GM12878 (cell line): ENCODE data around the gene SRRM3. TPM values are rescaled to one million over a fixed set of nuclear protein-coding genes. Genes with fewer than 3 reads are reported as not detected.

Experiments
- ATAC-seq: fragments of 200-7000 bp; cut with Tn5 transposase; 3 replicates; pipeline ENCODE4 v1.9.1; 2020; ENCODE audit warnings: mild to moderate bottlenecking, moderate library complexity
- BruUV-seq: library from RNA; stranded (reverse); fragments of 400-500 nt; replicated peaks from 2 replicates; lab custom pipeline; 2021; lab: Mats Ljungman, UMichigan
- CTCF ChIA-PET: fragments of 300-600 bp; sonication (Branson Sonifier 250); formaldehyde crosslinking; extraction: SDS; loops from one replicate; lab custom pipeline; 2021; ENCODE audit warnings: inconsistent platforms; lab: Yijun Ruan, JAX
- POLR2A ChIA-PET: fragments of 350-600 bp; formaldehyde crosslinking; extraction: SDS; loops from one replicate; lab custom pipeline; 2021; ENCODE audit warnings: inconsistent platforms; lab: Charles Lee
- RAD21 ChIA-PET: fragments of 300-600 bp; sonication (Branson Sonifier 250); formaldehyde crosslinking; loops from one replicate; lab custom pipeline; 2023; ENCODE audit warnings: antibody characterized with exemption; ENCODE audit not compliant: unreplicated experiment; lab: Charles Lee
- SMC1A ChIA-PET: fragments of 300-600 bp; sonication (Branson Sonifier 250); formaldehyde crosslinking; loops from one replicate; lab custom pipeline; 2023; ENCODE audit not compliant: unreplicated experiment, uncharacterized antibody; lab: Charles Lee
- DNase-seq: peaks from one replicate; pipeline ENCODE4 v3.0.0-alpha.2; 2011; ENCODE audit warnings: low read depth, low spot score
- FAIRE-seq: peaks from 3 replicates; lab custom pipeline; 2011; peaks lifted over from hg19 to GRCh38; lab: Jason Lieb, UNC
- H2AFZ ChIP-seq: 2 replicates; pipeline ENCODE4 v1.6.0; 2011; ENCODE audit warnings: low read depth, low read length, control low read depth; ENCODE audit not compliant: control insufficient read depth
- H3K27ac ChIP-seq: 2 replicates; pipeline ENCODE4 v1.5.1; 2011; ENCODE audit warnings: control low read depth; ENCODE audit not compliant: control insufficient read depth, insufficient read depth
- H3K27me3 ChIP-seq, 2 experiments: replicated peaks in 1 of 2; 2 replicates each; pipeline versions ENCODE4 v1.6.0 to v1.6.1; 2011; ENCODE audit warnings: low read length in 1 of 2; ENCODE audit not compliant: control insufficient read depth in 2 of 2, insufficient read depth in 2 of 2
- H3K36me3 ChIP-seq, 2 experiments: 2 replicates each; pipeline ENCODE4 v1.5.1; 2011; ENCODE audit warnings: low read length in 1 of 2; ENCODE audit not compliant: control insufficient read depth in 2 of 2, insufficient read depth in 2 of 2
- H3K4me1 ChIP-seq: 2 replicates; pipeline ENCODE4 v1.6.1; 2011; ENCODE audit warnings: mild to moderate bottlenecking, low read length, moderate library complexity, mixed read lengths; ENCODE audit not compliant: control insufficient read depth, insufficient read depth
- H3K4me2 ChIP-seq: 2 replicates; pipeline ENCODE4 v1.6.0; 2011; ENCODE audit warnings: control low read depth; ENCODE audit not compliant: control insufficient read depth, insufficient read depth
- H3K4me3 ChIP-seq: fragments of 200-600 bp; sonication (generic); 2 replicates; pipeline ENCODE4 v1.5.1; 2016
- H3K79me2 ChIP-seq: 2 replicates; pipeline ENCODE4 v1.6.0; 2011; ENCODE audit warnings: low read length; ENCODE audit not compliant: control insufficient read depth, insufficient read depth
- H3K9ac ChIP-seq: 2 replicates; pipeline ENCODE4 v1.8.0; 2011; ENCODE audit warnings: low read length, control low read depth, mixed read lengths; ENCODE audit not compliant: control insufficient read depth, insufficient read depth
- H3K9me3 ChIP-seq: replicated peaks from 3 replicates; pipeline ENCODE4 v1.5.1; 2011; ENCODE audit warnings: mild to moderate bottlenecking, low read length; ENCODE audit not compliant: control insufficient read depth, insufficient read depth
- H4K20me1 ChIP-seq: 2 replicates; pipeline ENCODE4 v1.6.0; 2011; ENCODE audit not compliant: control insufficient read depth, insufficient read depth
- ETV6 ChIP-seq, 2 experiments: fragments of 450-650 bp in 1 of 2; IDR thresholded peaks in 1 of 2; conservative IDR thresholded peaks in 1 of 2; 2 replicates each; pipeline ENCODE4 v1.6.1; 2014; ENCODE audit warnings: antibody characterized with exemption in 1 of 2, borderline replicate concordance in 1 of 2, low read depth in 1 of 2, mild to moderate bottlenecking in 1 of 2, moderate library complexity in 1 of 2
- HDAC2 ChIP-seq: fragments of 200-600 bp; sonication (generic); IDR thresholded peaks from 2 replicates; pipeline ENCODE4 v1.6.1; 2017
- MYC ChIP-seq: IDR thresholded peaks from 2 replicates; pipeline ENCODE4 v1.6.1; 2011; ENCODE audit warnings: mild to moderate bottlenecking, low read length, moderate library complexity, inconsistent platforms; ENCODE audit not compliant: insufficient read depth, insufficient replicate concordance, insufficient read length, severe bottlenecking
- ZBTB11 ChIP-seq: fragments of 450-650 bp; formaldehyde crosslinking; IDR thresholded peaks from 2 replicates; pipeline ENCODE4 v1.5.0; 2022; ENCODE audit warnings: mild to moderate bottlenecking, missing genetic modification characterization
- WGBS: methylation state at CpG from one replicate; pipeline ENCODE4 v1.1.6; 2016; ENCODE audit warnings: low lambda C conversion rate; ENCODE audit not compliant: insufficient replicate concordance, insufficient coverage; ENCODE audit errors: missing lambda C conversion rate; 5-methylcytosine and 5-hydroxymethylcytosine counted together
- in situ Hi-C: fragments of 300-500 bp; cut with MboI; formaldehyde crosslinking; loops from 9 replicates; pipeline ENCODE4 v1.14.3; 2018; ENCODE audit warnings: mixed read lengths
- intact Hi-C: fragments of 100-400 bp; cut with micrococcal nuclease; formaldehyde crosslinking; loops from one replicate; pipeline ENCODE4 v1.14.2; 2022; ENCODE audit not compliant: unreplicated experiment
- polyA plus RNA-seq, 11 experiments: library from polyadenylated mRNA; depleted of rRNA in 4 of 11; unstranded in 6 of 11; stranded (reverse) in 5 of 11; fragments of >200 nt; fragmentation: Nextera tagmentation in 4 of 11; fragmentation: Illumina TruSeq in 1 of 11; extraction: Ambion mirVana in 4 of 11; extraction: Trizol in 1 of 11; gene quantifications; 1 replicate in 1 of 11; 2 replicates in 10 of 11; pipeline versions ENCODE4 v1.2.1 to v1.2.3, GENCODE V29; 2011 to 2016; ENCODE audit warnings: inconsistent platforms in 2 of 11, missing spikeins in 2 of 11, low read depth in 1 of 11
- total RNA-seq, 4 experiments: library from RNA; depleted of rRNA in 3 of 4; stranded (reverse); fragments of >200 nt in 3 of 4; fragmentation: Illumina TruSeq in 1 of 4; extraction: Trizol in 1 of 4; gene quantifications; 2 replicates each; pipeline versions ENCODE4 v1.2.1 to v1.2.3, GENCODE V29; 2013 to 2021
- TF ChIP-seq, protein P1 (sequence below): fragments of 450-650 bp; IDR thresholded peaks from 2 replicates; pipeline ENCODE4 v1.6.1; 2017; ENCODE audit warnings: mild to moderate bottlenecking, moderate library complexity

The SRRM3 gene
- total and polyA plus RNA-seq, 10 of the 15 experiments (the other 5 are each of a cell fraction or from before 2014, with no cell fraction given) = 0.03 to 0.15 (median 0.05) TPM; not detected in 6

- no peak for TF ChIP-seq MYC
- TF ChIP-seq, protein P1, sequence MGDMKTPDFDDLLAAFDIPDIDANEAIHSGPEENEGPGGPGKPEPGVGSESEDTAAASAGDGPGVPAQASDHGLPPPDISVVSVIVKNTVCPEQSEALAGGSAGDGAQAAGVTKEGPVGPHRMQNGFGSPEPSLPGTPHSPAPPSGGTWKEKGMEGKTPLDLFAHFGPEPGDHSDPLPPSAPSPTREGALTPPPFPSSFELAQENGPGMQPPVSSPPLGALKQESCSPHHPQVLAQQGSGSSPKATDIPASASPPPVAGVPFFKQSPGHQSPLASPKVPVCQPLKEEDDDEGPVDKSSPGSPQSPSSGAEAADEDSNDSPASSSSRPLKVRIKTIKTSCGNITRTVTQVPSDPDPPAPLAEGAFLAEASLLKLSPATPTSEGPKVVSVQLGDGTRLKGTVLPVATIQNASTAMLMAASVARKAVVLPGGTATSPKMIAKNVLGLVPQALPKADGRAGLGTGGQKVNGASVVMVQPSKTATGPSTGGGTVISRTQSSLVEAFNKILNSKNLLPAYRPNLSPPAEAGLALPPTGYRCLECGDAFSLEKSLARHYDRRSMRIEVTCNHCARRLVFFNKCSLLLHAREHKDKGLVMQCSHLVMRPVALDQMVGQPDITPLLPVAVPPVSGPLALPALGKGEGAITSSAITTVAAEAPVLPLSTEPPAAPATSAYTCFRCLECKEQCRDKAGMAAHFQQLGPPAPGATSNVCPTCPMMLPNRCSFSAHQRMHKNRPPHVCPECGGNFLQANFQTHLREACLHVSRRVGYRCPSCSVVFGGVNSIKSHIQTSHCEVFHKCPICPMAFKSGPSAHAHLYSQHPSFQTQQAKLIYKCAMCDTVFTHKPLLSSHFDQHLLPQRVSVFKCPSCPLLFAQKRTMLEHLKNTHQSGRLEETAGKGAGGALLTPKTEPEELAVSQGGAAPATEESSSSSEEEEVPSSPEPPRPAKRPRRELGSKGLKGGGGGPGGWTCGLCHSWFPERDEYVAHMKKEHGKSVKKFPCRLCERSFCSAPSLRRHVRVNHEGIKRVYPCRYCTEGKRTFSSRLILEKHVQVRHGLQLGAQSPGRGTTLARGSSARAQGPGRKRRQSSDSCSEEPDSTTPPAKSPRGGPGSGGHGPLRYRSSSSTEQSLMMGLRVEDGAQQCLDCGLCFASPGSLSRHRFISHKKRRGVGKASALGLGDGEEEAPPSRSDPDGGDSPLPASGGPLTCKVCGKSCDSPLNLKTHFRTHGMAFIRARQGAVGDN = no peak
- TF ChIP-seq ETV6 (conservative IDR thresholded peaks at IDR 0.05 in 1 of 2, IDR thresholded peaks at IDR 0.05 in 1 of 2; ENCODE audit: borderline replicate concordance in 1 of 2, low read depth in 1 of 2) = no peak
- TF ChIP-seq HDAC2 = no peak
- TF ChIP-seq ZBTB11 (CRISPR knock-in tag) = no peak
- ChIA-PET SMC1A (no interaction called here), RAD21 (no interaction called here), CTCF (interaction anchor here (0.7 to 1.2 kb wide), 2 partner anchors 31 to 83 kb away, joined by 3 read pairs; no protein-coding TSS in a partner anchor), POLR2A (no interaction called here)
- FAIRE-seq (no peak), DNase-seq (no peak), ATAC-seq (no peak)
- in situ Hi-C loops = no loop called here
- BruUV-seq = no TSS peak
- Histone ChIP-seq H3K79me2 (no peaks in the 10 kb centered on the region), H2AFZ (no peak overlapping the region), H3K4me2 (no peak overlapping the region), H3K9ac (no peak overlapping the region), H3K27me3 (no peaks in the 10 kb centered on the region; a peak in 2 of 4 replicates), H4K20me1 (no peaks in the 10 kb centered on the region), H3K27ac (no peak overlapping the region), H3K36me3 (no peaks in the 10 kb centered on the region), H3K4me1 (no peaks in the 10 kb centered on the region), H3K4me3 (no peak overlapping the region), H3K9me3 (no peaks in the 10 kb centered on the region)
- 11% methylated on average over 6 of the region's 6 CpGs for WGBS
- intact Hi-C loops = no loop called here
Observed at GRCh38 chr7:76231071-76231470, 29.4 kb downstream of the SRRM3 start.
